Mucosa of gallbladder (tissue), 1 donor: Measurements from ENCODE around the gene LRRC45. TPM values are rescaled to one million over a fixed set of nuclear protein-coding genes. Genes with fewer than 3 reads are reported as not detected.

Source experiments
- DNase-seq: peaks from one replicate; pipeline ENCODE4 v3.0.0-alpha.2; 2020; ENCODE audit warnings: low spot score
- total RNA-seq: library from RNA; stranded (reverse); gene quantifications from one replicate; pipeline ENCODE4 v1.2.1, GENCODE V29; 2021
- donor health status: DM: no; HTN: no; CAD: no.

The LRRC45 gene
- total RNA-seq, 1 donor from 2014 or later, result 26.4 TPM

DNA sequence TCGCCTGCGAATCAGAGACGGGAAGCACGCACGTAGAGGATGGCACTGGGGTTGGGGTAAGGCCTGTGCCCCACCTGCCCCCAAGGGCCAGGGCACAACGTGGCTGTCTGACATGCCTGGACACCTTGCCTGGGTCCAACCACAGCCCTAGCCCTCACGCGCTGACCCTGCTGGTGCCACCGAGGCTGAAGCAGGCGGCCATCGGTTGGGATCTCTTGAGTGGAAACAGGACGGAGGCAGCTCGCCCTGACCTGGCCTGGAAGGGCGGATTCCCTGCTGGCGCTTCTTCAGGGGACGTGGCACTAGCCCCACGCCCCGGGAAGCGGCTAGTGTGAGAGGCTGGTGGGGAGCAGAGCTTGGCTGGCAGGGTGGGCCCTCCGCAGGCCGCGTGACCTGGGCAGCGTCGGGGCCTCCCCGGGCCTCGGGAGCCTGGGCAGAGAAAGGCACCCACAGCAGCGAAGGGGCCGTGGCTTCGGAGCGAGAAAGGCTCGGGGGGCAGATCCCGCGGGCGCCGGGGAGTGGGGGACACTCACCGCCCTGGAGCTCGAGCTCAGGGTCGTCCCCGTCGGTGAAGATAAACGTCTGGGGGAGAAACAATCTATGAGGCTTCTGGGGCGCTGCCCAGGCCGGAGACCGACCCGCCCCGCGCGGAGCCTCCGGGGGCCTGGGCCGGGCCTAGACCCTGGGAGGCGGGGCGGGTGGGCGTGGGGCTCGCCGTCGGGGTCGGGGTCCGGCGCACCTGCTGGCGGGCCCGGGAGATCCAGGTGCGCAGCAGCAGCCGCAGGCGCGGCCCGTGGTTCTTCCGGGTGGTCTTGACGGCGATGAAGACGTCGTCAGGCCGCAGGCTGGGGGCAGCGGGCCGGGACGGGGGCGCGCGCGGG, 27.9 kb downstream of the LRRC45 start:
- DNase-seq, result no peak

DNA sequence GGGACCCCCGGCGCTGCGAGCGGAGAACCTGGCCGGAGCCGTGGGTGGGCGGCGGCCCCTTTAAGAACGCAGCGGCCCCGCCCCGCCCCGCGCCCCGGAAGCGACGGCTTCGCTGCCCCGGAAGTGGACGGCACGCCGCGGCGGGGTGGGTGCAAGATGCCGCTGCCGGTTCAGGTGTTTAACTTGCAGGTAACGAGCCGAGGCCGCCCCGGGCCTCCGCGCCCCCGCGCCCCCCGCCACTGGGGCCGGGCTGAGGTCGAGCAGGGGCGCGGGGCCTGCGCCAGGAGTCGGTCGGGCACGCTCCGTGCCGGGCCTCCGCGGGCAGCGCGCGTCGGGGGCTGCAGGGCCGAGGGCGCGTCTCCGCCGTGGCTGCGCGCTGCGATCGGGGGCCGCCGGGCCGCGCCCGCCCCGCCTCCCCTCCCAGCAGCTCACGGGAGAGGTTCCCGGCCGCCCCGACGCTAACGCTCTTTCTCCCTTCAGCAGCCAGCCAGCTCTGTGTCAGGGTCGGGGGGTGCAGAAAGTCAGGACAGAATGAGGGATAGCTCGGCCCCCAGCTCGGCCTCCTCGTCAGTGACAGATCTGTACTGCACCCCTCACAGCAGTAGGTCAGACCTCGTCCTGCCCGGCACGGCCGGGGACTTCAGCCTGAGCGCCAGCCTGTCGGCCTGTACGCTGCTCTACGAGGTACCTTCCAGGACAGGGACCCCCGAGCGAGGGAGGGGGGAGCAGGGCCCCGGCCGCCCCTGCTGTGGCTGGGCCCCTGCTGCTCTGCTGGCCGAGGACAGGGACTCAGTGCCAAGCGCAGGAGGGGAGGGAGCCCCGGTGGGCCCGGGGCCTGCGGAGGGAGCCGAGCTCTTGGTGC, 28.9 kb downstream of the LRRC45 start, which contains the start of the genes GPS1 and RFNG:
TSS of gene GPS1 (plus strand) at position 123 of the 862 bp plus-strand sequence. CDS start at position 157, 34 bp downstream.
TSS of gene RFNG (minus strand) at position 36 of the 862 bp plus-strand sequence. CDS start 45 bp downstream, outside the sequence.
- DNase-seq, result peak; percentile 68

DNA sequence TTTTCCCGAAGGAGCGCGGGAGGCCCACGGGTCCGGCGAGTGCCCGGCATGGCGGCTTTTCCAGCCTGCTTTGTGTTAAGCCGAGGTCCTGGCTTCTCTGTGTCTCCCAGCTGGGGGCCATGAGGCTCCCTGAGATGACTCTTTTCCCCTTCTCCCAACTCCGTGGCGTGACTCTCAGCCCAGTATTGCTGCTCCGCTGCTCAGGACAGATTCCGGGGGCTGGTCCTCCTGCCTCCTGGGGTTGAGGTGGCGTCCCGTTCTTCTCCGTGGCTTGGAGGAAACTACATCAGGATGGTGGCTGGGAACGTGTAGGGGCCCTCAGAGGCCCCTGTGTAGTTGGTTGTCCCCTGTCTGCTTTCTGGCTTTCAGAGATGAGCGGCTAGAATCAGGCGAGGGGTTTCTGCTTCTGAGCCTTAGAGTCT, 29.5 kb downstream of the LRRC45 start:
- DNase-seq, result no peak

DNA sequence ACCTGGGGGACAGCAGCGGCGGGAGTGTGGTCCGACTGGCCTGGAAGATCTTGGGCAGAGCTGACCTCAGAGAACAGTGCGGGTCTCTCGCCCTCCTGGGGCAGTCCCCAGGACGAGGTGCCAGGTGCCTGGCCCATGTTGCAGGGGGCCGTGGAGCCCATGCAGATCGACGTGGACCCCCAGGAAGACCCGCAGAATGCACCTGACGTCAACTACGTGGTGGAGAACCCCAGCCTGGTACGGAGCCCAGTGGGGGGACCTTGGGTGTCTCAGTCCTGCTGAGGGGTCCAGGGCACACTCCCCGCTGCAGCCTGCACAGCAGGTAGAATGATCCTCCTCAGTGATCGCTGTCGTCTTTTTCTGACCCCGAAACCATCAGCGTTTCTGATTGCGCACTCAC, 30.0 kb downstream of the LRRC45 start:
- DNase-seq, result no peak

DNA sequence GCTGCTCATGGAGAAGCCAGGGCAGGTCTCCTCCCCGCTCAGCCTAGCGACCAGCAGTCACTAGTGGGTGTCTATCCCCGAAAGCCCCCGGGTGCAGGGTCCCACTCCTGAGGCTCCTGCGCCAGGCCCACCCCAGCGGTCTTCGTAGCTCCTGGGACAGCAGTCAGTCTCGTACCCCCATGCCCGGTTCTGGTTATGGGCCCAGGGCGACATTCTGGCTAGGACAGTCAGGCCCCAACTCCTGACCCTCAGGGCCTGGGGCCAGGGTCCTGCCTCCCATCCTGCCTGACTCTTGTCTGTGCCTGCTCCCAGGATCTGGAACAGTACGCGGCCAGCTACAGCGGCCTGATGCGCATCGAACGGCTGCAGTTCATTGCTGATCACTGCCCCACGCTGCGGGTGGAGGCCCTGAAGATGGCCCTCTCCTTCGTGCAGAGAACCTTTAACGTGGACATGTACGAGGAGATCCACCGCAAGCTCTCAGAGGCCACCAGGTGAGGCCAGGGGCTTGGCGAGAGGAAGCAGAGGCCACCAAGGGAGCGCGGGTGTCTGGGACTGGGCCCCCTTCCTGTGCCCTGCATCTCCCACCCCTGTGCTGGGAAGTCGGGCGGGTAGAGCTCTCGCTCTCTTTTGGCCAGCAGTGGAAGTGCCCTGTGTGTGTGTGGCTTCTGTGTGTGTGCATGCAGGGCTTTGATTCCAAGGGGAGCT, 30.6 kb downstream of the LRRC45 start:
- DNase-seq, result no peak

DNA sequence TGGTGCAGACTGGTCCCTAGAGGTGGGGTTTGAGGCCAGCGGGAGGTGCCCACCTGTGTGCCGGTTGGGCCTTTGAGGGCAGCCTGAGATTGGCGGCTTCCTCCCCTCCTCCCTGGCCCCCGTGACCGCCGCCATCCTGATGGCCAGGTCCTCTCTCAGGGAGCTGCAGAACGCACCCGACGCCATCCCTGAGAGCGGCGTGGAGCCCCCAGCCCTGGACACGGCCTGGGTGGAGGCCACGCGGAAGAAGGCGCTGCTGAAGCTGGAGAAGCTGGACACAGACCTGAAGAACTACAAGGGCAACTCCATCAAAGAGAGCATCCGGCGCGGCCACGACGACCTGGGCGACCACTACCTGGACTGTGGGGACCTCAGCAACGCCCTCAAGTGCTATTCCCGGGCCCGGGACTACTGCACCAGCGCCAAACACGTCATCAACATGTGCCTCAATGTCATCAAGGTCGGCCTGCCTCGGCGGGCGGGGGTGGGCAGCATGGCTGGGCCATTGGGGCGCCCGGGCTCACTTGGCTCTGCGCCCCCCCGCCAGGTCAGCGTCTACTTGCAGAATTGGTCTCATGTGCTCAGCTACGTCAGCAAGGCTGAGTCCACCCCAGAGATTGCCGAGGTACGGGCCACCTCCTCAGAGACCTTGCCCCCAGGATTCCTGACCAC, 31.4 kb downstream of the LRRC45 start:
- DNase-seq, result no peak

DNA sequence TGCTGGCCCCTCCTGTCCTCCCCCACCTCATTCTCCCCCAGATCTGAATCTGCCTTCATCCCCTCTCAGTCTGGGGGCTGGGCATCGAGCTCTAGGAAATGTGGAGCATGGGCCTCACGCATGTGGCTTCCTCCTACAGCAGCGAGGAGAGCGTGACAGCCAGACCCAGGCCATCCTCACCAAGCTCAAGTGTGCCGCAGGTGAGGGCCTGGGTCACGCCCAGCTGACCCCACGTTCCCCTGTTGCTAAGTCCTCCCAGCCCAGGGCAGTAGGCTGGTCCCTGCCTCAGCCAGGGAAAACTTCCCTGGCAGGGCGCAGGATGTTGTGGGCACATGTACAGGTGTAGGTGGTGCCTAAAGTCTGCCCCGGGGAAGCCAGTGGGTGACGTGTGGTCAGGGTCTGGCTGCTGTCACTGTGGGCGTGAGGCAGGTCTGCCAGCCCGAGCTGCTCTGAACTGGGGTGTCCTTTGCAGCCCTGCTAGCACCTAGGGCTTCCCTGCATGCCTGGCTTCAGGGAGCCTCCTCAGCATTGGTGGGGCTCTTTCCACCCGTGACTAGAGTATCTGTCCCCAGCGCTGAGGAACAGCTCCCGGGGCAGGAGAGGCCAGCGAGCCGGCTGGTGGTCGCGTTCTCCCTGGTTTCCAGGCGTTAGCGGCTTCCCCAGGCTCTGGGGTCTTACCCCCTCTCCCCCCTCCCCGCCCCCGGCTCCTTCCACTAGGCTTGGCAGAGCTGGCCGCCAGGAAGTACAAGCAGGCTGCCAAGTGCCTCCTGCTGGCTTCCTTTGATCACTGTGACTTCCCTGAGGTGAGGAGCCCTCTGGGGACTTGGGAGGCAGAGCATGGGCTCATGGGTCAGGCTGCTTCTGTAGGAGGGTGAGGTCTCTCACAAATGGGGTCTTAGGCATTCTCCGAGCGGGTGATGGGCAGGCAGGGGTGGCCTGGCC, 32.2 kb downstream of the LRRC45 start:
- no peak for DNase-seq

DNA sequence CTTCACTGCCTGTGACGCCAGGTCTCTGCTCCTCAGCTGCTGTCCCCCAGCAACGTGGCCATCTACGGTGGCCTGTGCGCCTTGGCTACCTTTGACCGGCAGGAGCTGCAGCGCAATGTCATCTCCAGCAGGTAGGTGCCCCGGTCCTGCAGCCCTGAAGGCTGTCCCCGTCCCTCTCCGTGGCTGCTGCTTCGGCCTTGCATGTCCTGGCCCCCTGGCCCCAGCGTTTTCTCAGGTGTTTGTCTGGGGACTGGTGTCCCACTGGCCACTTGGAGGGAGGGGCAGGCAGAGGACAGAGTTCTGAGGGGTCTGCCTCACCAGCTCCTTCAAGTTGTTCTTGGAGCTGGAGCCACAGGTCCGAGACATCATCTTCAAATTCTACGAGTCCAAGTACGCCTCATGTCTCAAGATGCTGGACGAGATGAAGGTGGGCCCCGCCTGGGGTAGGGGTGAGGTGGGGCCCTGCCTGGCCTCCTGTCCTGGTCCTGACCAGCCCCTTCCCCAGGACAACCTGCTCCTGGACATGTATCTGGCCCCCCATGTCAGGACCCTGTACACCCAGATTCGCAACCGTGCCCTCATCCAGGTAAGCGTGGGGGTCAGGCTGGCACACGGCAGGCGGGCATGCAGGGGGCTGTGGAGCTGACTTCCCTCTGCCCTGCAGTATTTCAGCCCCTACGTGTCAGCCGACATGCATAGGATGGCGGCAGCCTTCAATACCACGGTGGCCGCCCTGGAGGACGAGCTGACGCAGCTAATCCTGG, 33.0 kb downstream of the LRRC45 start:
- no peak for DNase-seq

DNA sequence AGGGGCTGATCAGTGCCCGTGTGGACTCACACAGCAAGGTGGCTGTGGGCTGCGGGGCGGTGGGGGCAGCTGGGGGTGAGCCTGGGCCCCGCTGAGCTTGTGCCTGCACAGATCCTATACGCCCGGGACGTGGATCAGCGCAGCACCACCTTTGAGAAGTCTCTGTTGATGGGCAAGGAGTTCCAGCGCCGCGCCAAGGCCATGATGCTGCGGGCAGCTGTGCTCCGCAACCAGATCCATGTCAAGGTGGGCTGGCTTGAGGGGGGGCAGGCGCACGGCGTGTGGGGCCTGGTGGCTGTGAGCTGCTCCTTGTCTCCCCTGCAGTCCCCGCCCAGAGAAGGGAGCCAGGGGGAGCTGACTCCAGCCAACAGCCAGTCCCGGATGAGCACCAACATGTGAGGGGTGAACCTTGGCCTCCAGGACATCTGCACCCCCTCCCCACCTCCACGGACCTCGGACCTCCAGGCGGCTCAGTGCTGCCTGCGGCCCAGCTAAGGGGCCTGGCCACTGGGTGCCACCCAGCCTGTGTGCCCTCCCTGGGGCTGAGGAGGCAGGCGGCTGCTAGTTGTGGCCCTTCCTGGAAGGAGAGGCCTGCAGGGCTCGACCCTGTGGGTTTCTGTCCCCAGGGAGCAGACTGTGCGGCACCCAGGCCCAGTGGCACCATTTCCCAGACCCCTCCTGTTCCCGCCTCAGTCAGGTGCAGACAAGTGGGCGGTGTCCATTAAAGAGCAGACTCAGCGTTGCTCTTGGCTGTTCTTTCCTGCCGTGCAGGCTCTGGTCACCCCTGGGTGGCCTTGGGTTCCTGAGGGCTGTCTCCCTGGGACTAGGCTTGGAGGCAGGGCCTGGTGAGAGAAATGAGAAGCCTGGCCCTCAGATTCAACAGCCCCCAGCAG, 33.9 kb downstream of the LRRC45 start:
- DNase-seq, result no peak

DNA sequence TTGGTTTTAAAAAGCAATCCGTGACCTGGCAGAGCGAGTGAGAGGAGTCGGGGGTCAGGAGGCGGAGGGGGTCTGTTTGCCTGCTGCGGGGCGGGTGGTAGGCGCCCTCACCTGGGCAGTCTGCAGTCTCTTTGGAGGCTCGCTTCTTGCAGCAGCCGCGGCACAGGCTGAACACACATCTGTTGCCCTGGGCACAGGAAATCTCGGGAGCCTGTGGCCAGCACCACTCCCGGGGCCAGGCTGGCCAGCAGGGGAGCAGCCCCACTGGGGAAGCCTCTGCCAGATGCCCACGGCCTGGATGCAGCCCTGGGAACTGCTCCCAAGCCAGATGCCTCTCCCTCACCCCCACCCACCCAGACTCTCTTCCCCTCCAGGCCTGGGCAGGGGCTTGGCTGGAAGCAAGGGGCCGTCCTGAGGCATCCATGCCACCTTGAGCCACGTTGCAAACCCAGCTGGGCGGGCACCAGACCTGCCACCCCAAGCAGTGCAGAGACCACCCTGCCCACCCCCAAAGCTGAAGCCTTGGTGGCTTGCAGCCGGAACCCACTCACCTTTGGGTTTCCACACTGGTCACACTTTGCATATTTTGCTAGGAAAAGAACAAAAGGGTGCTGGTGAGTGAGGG, 35.2 kb downstream of the LRRC45 start:
- no peak for DNase-seq

DNA sequence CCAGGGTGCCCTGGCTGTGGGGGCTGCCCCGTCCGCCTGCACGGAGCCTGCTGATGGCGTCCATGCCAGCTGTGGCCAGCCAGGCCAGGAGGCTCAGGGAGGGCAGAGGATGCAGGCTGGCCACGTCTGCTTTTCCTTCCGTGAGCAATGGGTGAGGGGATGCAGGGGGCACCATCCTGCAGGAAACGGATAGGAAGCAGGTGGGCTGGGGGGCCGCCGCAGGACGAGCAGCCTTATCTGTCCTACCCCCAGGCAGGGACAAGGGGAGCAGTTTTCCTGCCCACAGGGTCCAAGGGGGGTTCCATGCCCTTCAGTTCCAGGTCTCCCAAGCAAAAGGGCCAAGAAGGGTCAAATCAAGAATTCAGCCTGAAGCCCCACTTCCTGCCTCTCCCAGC, 35.7 kb downstream of the LRRC45 start:
- no peak for DNase-seq

DNA sequence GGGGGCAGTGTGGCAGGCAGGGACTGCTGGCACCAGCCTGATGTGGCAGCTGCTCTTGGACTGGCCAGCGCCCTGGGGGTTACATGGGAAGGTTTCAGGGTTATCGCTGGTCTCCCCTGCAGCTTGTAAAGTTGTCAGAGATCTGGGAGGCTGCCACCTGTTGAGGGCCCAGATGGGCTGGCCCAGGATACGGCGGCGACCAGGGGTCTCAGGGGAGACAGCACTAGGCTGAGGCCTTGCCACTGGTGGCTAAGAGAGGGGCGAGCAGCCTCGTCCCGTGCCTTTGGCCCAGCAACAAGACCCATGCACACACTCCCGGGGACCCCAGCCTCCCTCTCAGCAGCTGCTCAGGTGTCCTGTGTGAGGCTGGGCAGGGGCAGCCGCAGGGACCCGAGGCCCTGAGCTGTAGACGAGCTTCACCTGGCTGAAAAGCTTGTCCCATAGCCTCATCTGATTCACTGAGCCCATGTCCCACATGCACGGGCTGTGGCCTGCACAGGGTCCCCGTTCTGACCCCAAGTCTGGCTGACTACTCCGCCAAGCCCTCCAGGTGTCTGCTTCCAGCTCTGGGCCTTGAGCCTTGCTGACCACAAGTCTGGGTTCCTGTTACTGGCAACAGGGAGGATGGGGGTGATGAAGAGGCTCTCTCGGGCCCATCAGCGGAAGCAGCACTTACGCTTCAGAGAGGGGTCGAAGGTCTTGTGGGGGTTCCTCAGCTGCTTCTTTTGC, 36.3 kb downstream of the LRRC45 start:
- DNase-seq, result no peak

DNA sequence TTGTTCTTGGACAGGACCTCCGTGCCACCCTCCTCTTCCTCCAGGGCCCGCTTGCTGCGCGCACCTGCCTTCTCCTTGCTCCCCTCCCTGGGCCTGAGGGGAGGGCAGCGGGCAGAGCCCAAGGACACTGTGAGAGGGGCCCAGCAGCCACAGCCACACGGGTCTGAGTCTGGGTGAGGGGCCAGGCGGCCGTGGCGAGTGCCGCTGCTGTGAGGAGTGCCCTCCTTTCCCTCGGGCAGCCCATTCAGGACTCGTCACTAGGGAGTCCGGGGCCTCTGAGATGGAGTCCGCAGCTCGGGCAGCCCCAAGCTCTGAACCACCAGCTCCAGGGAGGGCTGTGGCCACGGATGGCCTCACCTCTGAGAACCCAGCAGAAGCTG, 36.9 kb downstream of the LRRC45 start:
- no peak for DNase-seq

DNA sequence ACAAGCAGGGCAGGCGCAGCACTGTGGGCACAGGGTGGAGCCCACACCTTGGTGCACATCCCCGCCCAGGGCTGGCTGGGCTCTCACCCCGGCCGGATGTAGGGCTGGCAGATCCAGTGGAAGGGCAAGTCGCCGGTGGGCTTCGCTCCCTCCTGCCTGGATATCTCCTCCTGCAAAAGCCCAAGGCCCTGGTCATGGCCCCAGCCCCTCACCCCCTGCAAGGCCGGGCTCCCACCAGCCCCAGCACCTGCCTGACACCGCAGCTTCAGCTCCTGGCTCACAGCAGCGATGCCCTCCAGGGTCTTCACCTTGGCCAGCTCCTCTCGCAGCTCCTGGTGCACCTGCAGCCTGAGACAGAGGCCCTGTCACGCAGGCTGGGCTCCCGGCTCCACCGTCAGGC, 37.5 kb downstream of the LRRC45 start:
- DNase-seq, result no peak

DNA sequence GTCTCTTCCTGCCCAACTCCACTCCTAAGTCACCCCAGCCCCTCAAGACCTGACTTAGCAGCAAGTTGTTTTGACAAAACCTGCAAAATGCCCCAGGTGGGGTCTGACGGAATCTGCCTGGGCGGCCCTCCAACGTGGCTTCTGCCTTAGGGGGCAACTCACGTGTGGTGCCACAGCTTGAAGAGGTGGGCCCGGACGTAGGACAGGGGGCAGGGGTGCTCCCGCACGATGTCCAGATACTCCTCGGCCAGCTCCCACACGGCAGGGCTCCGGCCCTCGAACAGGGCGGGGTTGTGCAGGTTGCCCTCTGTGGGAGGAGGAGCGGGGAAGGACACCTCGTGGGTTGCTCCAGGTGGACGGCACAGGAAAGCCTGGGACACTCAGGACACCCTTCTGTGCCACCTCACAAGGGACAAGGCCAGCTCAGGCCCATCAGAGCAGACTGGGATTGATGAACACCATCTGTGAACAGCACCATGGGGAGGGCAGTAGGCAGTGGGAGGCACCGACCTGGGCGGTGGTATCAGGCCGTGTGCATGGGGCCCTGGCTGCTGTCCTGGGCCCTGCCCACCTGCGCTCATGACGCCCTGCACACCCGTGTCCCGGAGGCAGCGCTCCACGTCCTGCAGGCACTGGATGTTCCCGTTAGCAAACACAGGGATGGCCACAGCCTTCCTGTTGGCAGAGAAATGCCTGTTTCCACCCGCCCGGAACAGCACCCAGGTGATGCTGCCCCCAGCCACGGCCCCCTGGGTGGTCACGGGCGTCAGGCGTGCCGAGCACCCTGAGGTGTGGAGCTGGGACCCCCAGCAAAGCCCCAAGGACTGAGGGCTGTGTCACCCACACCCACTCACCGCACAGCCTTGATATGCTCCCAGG, 38.2 kb downstream of the LRRC45 start:
- DNase-seq, result no peak
